SHP77 (cell line): ENCODE measurements around the gene KLHL21.
A peak's percentile ranks its signal among the peaks of the same experiment; 100 is the strongest.
"Not testable (repeated sequence)": the region's sequence is repeated elsewhere in the genome, so short reads cannot be mapped to it uniquely, and the experiment has no call there.

Experiments
- DNase-seq, 2 experiments: peaks; one replicate each; lab custom pipeline; 2025; lab: John Stamatoyannopoulos, UW

KLHL21 gene, protein sequence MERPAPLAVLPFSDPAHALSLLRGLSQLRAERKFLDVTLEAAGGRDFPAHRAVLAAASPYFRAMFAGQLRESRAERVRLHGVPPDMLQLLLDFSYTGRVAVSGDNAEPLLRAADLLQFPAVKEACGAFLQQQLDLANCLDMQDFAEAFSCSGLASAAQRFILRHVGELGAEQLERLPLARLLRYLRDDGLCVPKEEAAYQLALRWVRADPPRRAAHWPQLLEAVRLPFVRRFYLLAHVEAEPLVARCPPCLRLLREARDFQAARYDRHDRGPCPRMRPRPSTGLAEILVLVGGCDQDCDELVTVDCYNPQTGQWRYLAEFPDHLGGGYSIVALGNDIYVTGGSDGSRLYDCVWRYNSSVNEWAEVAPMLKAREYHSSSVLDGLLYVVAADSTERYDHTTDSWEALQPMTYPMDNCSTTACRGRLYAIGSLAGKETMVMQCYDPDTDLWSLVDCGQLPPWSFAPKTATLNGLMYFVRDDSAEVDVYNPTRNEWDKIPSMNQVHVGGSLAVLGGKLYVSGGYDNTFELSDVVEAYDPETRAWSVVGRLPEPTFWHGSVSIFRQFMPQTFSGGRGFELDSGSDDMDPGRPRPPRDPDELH

DNA sequence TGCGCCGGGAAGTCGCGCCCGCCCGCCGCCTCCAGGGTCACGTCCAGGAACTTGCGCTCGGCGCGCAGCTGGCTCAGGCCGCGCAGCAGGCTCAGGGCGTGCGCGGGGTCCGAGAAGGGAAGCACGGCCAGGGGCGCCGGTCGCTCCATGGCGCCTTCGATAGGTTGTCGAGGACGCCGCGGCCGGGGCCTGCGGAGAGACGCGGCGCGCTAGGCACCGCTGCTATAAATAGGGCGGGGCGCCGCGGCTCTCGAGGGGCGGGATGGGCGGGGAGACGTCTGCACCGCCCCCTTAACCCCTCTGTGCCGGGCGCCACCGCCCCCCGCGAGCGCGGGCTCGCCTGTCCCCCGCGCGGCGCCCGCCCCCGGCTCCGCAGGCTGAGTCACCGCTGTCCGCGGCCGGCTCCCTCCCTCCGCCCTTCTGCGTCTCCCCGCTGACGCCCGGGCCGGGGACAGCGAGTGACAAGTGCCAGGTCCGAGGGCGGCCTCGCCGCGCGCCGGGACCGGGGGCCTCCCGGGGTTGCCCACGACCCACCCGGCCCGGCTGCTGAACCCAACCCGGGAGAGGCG, at the start of gene KLHL21:
Gene KLHL21, minus strand, starts transcription at position 201 of the 569 bp plus-strand sequence. Its CDS starts 52 bp downstream, at position 149.
- DNase-seq: peak; percentile 63 to 79

DNA sequence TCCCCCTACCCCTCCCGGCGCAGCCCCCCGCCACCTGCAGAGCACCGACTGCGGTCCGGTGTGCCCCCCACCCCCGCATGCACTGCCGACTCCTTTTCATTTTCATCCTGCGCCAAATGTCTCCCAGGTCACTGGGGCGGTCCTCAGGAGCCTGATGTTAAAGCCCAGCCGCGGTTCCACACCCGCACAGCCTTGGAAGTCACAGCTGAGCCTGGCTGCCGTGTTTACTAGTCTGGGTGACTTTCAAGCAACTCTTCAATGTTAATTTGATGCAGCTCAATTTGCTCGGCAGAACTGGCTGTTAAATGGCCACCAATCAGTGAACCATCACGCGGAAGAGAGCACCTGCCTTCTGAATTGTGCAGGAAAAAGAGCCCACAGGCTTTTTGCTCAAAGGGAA, 49.2 kb upstream of the KLHL21 start:
- DNase-seq: no peak

DNA sequence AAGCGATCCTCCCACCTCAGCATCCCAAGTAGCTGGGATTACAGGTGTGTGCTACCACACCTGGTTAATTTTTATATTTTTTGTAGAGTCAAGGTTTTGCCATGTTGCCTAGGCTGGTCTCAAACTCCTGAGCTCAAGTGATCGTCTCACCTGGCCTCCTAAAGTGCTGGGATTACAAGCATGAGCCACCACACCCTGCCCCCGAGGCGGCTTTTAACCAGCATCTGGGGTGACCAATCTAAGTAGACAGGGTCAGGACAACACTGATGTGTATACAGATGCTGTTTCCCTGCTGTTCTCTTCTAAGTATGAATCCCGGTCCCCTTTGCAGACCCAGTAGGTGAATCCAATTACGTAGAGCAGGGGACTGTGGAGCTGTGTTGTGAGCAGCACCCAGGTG, 45.9 kb upstream of the KLHL21 start:
- DNase-seq: no peak

DNA sequence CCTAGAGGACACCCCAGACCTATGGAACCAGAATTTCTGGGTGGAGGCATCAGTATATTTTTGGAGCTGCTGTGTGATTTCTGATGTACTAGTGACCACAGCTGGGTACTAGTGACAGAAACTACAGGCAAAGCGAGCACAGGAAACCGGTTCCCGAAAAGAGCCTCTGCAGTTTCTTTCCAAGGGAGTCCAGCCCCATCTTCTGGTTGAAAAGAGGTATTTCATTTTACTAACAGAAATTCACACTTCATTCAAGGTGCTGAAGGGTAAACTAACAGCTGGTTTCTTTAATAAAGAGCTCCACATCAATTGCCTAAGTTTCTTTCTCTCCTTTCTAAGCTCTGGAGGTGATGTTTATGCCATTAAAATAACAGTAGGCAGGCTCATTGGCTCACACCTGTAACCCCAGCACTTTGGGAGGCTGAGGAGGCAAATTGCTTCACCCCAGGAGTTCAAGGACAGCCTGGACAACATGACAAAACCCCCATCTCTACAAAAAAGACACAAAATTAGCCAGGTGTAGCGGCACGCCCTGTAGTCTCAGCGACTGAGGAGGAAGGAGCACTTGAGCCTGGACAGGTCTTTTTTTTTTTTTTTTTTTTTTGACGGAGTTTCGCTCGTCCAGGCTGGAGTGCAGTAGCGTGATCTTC, 44.0 kb upstream of the KLHL21 start:
- DNase-seq: peak; percentile 10 to 44

DNA sequence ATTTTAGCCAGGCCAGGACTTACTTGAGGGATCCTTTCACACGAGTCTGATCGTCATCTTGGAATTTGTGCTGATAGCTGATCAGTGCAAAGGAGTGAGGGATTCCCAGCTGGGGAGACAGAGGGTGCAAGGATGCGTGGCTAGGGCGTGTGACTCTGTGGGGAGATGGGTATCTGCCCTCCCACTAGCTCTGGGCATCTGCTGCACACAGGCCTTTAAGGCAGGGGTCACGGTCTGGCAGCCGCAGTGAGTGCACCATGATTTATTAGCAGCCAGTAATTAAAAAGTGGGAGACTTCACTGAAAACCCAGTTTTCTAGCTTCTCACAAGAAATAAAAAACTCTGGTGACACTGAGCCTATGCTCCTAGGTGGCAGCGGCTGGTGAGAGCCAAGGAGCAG, 42.3 kb upstream of the KLHL21 start:
- no peak for DNase-seq

DNA sequence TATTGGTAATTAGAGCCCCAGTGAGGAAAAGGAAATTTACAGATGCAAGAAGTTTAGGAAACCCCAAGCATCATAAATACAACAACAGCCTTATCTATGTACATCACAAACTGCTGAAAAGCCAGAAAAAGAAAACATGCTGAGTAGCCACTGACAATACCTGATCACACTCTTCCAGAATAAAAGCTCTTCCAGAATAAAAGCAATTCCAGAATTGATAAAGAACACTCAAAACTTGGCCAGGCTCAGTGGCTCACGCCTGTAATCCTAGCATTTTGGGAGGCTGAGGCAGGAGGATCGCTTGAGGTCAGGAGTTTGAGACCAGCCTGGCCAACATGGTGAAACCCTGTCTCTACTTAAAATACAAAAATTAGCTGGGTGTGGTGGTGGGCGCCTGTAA, 38.2 kb upstream of the KLHL21 start:
- not testable (repeated sequence) for DNase-seq

DNA sequence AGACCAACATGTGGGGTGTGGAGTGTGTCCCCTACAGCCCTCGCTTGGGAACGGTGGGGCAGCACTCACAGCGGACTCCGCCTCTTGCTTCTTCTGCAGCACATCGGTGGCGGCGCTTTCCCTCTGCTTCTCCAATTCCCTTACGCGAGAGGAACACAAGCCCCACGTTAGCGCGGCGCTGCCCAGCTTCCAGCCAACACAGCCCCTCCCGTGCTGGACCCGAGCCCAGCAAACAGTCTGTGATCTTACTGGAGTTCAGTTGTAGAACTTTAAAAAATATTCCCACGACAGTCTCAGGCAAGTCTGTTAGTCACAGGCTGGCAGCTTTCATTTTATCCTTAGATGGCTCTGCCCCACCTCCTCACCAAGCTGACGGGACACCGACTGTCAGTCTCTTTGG, 35.6 kb upstream of the KLHL21 start:
- no peak for DNase-seq

DNA sequence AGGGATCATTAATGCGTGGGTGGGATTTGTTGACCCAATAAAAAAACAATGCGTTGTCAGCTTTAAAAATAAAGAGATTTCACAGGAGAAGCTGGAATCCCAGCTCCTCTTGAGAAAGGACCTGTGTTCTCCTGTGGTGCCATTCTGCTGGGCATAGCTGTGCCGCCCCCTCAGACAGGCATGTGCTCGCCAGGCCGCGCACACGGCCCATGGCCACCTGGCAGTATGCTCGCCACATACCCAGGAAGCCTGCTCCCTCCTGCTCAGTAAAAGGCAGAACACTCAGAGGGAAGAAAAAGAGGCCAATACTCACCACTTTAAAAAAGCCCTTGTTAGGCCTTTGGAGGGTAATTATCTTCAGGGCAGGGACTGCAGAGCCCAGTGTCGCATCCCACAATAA, 35.1 kb upstream of the KLHL21 start:
- no peak for DNase-seq

DNA sequence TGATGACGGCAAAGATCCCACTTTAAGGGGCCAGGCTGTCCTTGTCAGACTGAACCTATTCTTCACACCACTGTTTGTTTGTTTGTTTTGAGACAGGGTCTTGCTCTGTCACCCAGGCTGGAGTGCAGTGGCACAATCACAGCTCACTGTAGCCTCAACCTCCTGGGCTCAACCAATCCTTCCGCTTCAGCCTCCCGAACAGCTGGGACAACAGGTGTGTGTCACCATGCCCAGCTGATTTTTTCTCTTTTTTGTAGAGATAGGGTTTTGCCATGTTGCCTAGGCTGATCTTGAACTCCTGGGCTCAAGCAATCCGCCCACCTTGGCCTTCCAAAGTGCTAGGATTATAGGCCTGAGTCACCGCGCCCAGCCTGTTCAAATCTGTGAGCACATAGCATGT, 34.1 kb upstream of the KLHL21 start:
- not testable (repeated sequence) for DNase-seq

DNA sequence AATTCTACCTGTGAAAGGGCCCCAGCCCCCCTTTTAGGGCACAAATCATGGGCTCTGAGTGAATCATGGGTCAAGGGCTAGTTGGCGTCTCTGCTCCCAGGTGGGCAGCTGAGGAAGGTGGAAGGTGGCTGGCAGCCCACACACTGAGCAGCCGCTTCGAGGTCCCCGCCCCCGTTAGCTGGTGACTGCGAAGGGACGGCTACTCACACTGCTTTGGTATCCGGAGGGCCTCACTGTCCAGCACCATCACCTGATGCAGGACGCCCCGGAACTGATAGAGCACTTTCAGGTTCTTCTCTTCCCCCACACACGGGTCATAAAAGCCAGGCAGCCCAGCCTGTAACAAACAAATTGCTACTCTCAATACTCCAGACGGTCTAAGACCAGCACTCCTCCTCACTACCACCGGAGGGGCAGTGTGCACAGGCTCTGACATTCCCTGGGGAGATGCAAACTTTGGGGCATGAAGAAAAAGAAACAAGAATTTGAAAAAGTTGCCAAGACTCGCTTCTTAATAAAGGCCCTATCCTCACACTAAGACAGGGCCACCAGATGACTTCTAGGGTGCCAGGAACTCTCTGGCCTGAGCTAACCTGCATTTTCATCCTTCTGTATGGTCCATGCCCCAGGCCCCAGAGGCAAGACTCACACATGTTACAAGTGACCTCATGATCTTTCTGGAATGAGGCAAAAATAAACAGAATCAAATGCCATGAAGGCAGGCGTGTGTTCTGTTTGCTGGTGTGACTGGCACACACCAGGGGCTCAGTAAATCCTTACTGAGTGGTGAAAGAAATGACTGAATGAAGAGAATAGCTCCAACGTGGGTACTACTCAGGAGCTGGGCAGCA, 33.5 kb upstream of the KLHL21 start:
- DNase-seq: no peak

DNA sequence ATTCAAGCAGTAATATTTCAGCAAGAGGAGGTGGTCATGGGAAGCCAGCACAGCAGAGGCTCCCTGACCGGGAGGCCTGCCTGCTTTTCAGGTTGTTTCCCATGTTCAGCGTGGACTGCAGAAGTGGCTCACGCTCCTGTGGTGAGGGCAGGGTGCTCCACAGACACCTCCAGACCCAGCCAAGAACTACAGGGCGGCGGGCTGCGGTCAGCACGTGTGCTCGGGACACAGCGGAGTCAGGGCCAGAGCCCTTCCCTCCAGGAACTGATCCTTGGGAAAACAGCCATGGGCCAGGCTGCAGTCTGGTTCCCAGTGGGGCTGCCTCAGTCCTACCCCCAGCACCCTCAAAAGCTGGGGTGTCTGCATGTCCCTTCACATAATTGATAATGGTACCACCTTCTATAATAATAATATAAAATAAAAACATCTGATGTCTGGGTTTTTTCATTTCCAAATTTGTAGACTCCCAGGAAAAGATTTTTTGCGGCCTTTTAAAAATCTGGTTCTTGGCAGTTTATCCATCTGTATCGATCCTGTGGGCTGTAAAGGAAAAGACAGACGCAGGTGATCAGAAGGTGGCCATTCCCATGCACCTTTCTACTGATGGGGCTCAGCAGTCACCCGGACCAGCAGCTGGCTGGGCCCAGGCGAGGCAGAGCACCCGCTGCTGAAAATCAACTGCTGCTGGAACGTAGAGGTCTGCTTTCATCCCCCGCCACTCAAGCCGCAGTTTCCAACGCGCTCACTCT, 32.7 kb upstream of the KLHL21 start:
- no peak for DNase-seq

DNA sequence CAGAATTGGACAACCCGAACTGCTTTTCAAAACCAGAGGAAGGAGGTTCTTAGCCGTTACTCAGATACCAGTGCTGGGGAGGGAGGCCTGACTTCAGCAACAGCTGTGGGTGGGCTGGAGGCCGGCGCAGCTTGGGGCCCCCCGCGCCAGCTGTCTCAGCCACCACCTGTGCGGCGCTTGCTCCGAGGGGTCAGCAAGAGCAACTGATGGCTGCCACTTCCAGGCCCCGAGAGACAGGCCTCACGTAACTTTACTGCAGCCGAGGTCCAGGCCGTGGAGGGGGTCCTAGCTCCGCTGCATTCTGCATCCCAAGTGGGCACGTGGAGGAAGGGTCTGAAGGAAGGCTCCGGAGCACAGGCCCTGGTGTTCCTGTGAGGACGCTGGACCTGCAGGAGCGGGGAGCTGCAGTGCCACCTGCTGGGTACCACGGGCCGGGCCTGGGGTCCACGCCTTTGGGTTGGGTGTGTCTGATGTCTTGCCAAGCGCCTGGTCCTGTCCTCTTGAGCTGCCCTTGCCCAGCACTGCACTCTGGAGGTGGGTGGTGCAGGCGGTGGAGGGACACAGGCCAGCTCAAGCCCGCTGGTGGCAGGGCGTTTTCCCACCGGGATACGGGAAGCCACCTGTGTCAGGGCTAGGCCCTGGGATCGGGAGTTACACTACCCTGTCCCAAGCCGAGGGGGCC, 31.8 kb upstream of the KLHL21 start:
- peak; percentile 32 to 40 for DNase-seq

DNA sequence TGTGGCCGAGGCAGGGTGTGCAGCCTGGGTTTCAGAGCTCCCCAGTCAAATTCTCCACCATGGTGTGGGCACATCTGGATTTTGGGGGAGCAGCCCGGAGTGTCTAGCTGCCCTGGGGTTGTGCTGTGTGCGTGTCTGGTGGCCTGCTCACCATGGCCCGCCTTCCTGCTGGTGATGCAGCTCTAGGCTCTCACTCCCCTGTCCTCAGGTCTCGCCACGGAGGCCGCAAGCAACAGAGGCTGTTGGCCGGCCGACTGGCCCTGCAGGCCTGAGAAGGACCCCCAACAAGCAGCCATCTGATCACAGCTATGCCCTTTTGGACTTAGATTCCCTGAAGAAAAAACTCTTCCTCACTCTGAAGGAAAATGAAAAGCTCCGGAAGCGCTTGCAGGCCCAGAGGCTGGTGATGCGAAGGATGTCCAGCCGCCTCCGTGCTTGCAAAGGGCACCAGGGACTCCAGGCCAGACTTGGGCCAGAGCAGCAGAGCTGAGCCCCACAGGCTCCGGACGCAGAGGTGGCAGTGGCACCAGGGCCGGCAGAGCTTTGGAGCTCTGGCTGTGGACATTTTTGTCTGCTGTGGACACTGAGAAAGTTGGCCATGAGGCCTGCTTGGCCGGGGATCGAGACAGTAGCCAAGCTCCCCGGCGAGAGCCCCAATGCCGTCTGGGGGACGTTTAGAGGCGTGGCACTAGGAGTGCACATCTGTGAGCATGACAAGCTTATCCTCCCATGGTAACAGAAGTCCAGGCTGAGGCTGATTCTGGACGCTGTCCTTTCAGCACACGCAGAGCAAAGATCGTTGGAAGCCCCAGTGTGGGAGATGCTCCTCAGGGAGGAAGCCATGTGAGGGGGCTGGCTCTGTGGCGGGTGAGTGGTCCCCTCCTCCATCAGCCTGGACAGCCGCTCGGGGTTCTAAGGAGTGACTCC, 30.2 kb upstream of the KLHL21 start:
- DNase-seq: no peak

DNA sequence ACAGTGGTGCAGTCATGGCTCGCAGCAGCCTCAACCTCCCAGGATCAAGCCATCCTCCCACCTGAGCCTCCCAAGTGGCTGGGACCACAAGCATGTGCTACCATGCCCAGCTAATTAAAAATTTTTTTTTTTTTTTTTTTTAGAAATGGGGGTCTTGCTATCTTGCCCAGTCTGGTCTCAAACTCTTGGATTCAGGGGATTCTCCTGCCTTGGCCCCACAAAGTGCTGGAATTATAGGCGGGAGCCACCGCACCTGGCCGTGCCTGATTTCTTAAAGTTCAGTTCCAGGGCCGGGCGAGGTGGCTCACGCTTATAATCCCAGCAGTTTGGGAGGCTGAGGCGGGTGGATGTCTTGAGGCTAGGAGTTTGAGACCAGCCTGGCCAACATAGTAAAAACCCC, 28.4 kb upstream of the KLHL21 start:
- no peak for DNase-seq

DNA sequence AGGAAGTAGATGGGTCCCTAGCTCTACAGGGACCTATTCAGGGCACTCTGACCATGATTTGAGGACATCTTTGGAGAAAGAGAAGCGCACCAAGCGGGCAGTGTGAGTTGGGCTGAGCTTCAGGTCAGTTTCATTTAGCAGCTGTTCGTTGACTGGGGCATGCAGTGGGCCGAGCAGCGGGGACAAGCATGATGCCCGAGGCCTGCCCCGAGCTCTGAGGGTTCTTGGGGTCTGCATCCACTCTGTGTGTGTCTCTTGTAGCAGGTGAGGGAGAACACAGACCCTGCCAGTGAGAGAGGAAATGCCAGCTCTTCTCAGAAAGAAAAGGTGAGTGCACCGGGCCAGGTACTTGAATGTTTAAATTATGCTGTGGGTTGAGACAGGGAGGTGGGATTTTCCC, 27.4 kb upstream of the KLHL21 start:
- DNase-seq: no peak

DNA sequence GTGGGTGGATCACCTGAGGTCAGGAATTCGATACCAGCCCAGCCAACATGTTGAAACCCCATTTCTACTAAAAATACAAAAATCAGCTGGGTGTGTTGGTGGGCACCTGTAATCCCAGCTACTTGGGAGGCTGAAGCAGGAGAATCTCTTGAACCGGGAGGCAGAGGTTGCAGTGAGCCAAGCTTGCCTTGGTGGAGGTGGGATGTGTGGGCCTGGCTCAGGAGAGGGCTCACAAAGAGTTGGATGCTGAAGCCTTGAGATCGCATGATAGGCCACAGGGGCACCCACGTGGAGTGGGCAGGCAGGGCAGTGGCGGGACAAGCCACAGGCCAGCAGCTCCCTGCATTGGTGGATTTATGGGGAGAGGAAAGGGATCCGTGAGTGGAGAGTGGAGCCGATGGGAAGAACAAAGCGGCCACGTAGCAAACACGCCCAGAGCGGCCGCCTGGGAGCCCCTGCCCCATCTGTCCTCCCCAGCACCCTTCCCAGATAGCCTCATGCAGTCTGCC, 26.4 kb upstream of the KLHL21 start:
- DNase-seq: no peak

DNA sequence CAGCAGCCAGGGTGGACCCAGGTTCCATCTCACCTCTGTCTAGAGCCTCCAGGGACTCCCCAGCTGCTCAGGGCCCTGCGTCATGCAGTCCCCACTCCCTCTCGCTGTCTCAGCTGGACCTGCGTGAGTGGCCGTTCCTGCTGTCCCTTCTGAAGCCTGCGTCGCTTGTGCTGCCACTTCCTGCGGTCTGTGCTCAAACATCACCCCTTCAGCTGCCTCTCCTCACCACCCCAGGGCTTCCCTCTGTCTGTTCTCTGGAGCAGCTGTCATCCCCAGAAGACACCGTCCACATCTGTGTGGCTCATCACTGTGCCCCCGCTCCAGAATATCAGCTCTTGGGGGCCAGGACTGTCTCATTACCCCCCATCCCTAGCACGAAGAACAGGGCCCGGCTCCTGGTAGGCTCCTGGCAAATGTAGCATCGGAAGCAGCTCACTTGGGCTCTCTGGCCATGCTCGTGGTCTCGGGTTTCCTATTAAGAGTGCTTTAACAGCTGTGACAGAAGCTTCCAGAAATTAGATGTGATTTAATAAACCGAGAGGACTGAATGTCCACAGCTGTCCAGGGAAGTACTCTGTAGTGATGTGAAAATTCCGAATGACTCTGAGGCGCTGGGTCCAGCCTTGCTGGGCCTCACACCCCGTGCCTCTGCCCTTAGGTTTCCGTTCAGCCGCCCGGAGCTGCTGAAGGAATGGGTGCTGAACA, 25.3 kb upstream of the KLHL21 start:
- no peak for DNase-seq

DNA sequence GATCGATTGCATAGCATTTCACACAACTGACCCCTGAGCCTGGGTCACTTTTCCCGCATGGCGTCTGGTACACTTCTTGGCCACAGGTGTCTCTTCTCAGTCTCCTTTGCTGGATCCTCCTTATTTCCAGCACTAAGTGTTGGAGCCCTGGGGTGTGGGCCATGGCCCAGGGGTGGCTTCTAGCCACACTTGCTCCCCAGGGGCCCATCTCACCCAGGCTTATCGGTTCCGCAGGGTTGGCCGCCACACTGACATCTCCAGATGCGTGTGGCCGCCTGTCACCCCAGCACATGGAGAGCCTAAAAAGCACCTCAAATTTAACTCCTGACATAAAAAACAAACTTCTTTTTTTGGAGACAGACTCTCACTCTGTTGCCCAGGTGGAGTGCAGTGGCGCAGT, 24.4 kb upstream of the KLHL21 start:
- DNase-seq: no peak
